ENCODE measurements around the gene TMIE. TPM values are rescaled to one million over a fixed set of nuclear protein-coding genes. Genes with fewer than 3 reads are reported as not detected.

The TMIE gene
- total and polyA plus RNA-seq, 2 of the 13 experiments (the other 11 are each of a cell fraction or from before 2014, with no cell fraction given) = not detected

DNA sequence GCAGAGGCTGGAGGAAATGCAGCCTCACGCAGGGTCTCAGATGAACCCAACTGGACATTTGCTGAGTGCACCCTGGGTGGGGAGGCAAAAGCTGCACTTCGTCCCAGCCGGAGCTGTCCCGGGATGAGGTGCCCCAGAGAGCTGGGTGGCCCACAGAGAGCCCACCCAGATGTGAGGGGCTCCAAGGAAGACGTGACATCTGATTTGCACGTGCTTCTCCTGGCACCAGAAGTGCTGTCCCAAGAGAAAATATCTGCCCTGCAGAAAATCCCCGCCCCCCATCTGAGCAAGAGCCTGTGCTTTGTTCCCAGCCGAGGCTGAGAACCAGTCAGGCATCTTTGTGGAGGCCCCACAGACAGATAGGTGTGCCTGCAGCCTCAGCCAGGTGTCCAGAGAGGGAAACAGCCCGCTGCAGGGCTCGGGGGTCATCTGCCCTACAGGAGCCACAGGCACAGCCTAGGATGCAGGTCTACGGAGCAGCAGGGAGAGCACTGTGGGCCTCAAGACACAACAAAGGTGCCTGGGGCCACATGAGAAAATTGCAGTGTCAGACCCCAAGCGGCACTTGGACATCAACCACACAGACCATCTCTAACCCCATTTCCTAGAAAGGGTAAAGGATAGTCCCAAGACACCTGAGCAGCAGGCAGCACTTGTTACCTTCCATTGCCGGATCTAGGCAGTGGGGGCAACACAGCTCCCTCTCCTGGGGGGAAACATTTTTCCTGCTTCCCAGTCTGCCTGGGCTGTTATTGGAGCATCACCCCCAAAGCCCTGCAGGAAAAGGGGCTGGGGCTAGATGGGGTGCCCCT is 5.8 kb downstream of the TMIE start:
- CTCF ChIA-PET (ENCODE audit: low intra/inter-chr PET ratio, low total read pairs) = no interaction called here
- FAIRE-seq (no peak), ATAC-seq (no peak), DNase-seq (ENCODE audit: low spot score) (no peak)
- WGBS (ENCODE audit: low lambda C conversion rate) = 10% methylated on average over 7 of the region's 13 CpGs
- H3K36me3 ChIP-seq (replicated peaks in 1 of 2; ENCODE audit: control insufficient read depth in 1 of 2, insufficient read depth in 2 of 2, low read length in 2 of 2) = no peaks in the 10 kb centered on the region
- H3K27ac ChIP-seq (ENCODE audit: extremely low read length, insufficient read depth, low read length) = no peak overlapping the region
- no peak overlapping the region for H3K4me2 ChIP-seq (ENCODE audit: low read depth, low read length)
- in situ Hi-C loops (cut with HindIII; ENCODE audit: extremely low pct_ligation_motif_present, low pct_unique_long_range_greater_than_20kb) = no loop called here
- no TSS peak for BruUV-seq (replicated peaks)
- H3K9ac ChIP-seq (ENCODE audit: insufficient read depth, low read depth, low read length) = no peak overlapping the region
- intact Hi-C loops (cut with micrococcal nuclease; ENCODE audit: unreplicated experiment) = no loop called here
- H2AFZ ChIP-seq (ENCODE audit: low read length) = no peak overlapping the region
- no peak overlapping the region for H3K4me3 ChIP-seq (replicated peaks in 1 of 3; ENCODE audit: insufficient read depth in 1 of 3, low read depth in 2 of 3, low read length in 3 of 3)
- POLR2A ChIA-PET = no interaction called here
- no peaks in the 10 kb centered on the region for H3K79me2 ChIP-seq (ENCODE audit: insufficient read depth, low read length)
- no peaks in the 10 kb centered on the region for H4K20me1 ChIP-seq (ENCODE audit: insufficient read depth, low read length)
- peaks cover 1 to 15% of the 10 kb centered on the region in 2 experiments; a peak in 3 of 5 replicates for H3K27me3 ChIP-seq (ENCODE audit: control insufficient read depth in 1 of 2, insufficient read depth in 2 of 2, low read length in 2 of 2)
- H3K4me1 ChIP-seq (ENCODE audit: insufficient read depth, low read length) = peaks cover 11% of the 10 kb centered on the region
- H3K9me3 ChIP-seq (ENCODE audit: low read length) = no peaks in the 10 kb centered on the region
- no peak for TF ChIP-seq CBX5 (CRISPR knock-in tag; IDR thresholded peaks at IDR 0.05; ENCODE audit: borderline replicate concordance)
- TF ChIP-seq, protein P1, sequence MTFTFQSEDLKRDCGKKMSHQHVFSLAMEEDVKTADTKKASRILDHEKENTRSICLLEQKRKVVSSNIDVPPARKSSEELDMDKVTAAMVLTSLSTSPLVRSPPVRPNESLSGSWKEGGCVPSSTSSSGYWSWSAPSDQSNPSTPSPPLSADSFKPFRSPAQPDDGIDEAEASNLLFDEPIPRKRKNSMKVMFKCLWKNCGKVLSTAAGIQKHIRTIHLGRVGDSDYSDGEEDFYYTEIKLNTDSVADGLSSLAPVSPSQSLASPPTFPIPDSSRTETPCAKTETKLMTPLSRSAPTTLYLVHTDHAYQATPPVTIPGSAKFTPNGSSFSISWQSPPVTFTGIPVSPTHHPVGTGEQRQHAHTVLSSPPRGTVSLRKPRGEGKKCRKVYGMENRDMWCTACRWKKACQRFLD (CRISPR knock-in tag; IDR thresholded peaks at IDR 0.05; ENCODE audit: borderline replicate concordance) = no peak
- TF ChIP-seq NFRKB (IDR thresholded peaks at IDR 0.05) = no peak
- no peak for TF ChIP-seq ZNF746 (CRISPR knock-in tag; IDR thresholded peaks at IDR 0.05)
- TF ChIP-seq ZNF280D (CRISPR knock-in tag; IDR thresholded peaks at IDR 0.05) = no peak
- no peak for TF ChIP-seq ZNF205 (CRISPR knock-in tag; IDR thresholded peaks at IDR 0.05)
- TF ChIP-seq JUND (CRISPR knock-in tag; IDR thresholded peaks at IDR 0.05) = no peak
- no peak for TF ChIP-seq CBX1 (IDR thresholded peaks at IDR 0.05; ENCODE audit: low read depth)
- TF ChIP-seq ZBTB4 (CRISPR knock-in tag; IDR thresholded peaks at IDR 0.05; ENCODE audit: borderline replicate concordance) = no peak
- TF ChIP-seq NBN (conservative IDR thresholded peaks at IDR 0.05) = no peak
- TF ChIP-seq ZNF343 (CRISPR knock-in tag; IDR thresholded peaks at IDR 0.05) = no peak
- TF ChIP-seq, protein P2, sequence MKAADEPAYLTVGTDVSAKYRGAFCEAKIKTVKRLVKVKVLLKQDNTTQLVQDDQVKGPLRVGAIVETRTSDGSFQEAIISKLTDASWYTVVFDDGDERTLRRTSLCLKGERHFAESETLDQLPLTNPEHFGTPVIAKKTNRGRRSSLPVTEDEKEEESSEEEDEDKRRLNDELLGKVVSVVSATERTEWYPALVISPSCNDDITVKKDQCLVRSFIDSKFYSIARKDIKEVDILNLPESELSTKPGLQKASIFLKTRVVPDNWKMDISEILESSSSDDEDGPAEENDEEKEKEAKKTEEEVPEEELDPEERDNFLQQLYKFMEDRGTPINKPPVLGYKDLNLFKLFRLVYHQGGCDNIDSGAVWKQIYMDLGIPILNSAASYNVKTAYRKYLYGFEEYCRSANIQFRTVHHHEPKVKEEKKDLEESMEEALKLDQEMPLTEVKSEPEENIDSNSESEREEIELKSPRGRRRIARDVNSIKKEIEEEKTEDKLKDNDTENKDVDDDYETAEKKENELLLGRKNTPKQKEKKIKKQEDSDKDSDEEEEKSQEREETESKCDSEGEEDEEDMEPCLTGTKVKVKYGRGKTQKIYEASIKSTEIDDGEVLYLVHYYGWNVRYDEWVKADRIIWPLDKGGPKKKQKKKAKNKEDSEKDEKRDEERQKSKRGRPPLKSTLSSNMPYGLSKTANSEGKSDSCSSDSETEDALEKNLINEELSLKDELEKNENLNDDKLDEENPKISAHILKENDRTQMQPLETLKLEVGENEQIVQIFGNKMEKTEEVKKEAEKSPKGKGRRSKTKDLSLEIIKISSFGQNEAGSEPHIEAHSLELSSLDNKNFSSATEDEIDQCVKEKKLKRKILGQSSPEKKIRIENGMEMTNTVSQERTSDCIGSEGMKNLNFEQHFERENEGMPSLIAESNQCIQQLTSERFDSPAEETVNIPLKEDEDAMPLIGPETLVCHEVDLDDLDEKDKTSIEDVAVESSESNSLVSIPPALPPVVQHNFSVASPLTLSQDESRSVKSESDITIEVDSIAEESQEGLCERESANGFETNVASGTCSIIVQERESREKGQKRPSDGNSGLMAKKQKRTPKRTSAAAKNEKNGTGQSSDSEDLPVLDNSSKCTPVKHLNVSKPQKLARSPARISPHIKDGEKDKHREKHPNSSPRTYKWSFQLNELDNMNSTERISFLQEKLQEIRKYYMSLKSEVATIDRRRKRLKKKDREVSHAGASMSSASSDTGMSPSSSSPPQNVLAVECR (CRISPR knock-in tag; IDR thresholded peaks at IDR 0.05; ENCODE audit: borderline replicate concordance) = no peak
